H1 (cell line): ENCODE measurements around the gene ZNG1F. TPM values are rescaled to one million over a fixed set of nuclear protein-coding genes. Genes with fewer than 3 reads are reported as not detected.
"Not testable (repeated sequence)": the region's sequence is repeated elsewhere in the genome, so short reads cannot be mapped to it uniquely, and the experiment has no call there.

Experiments used
- CTCF ChIA-PET: fragments of 300-600 bp; sonication (Branson Sonifier 250); formaldehyde crosslinking; loops from one replicate; lab custom pipeline; 2021; ENCODE audit not compliant: partially characterized antibody; lab: Charles Lee
- POLR2A ChIA-PET: fragments of 300-600 bp; sonication (Branson Sonifier 250); formaldehyde crosslinking; loops from one replicate; lab custom pipeline; 2021; ENCODE audit warnings: inconsistent platforms; ENCODE audit not compliant: partially characterized antibody; lab: Charles Lee
- DNase-seq, 2 experiments: peaks; one replicate each; pipeline versions ENCODE4 v3.0.0 to v3.0.0-alpha.2; 2010 to 2022; ENCODE audit warnings: low spot score in 2 of 2, low read depth in 1 of 2, mixed read lengths in 1 of 2
- FAIRE-seq: peaks from 2 replicates; lab custom pipeline; 2011; peaks lifted over from hg19 to GRCh38; lab: Jason Lieb, UNC
- H2AFZ ChIP-seq: 2 replicates; pipeline ENCODE4 v1.8.1; 2012; ENCODE audit warnings: low read length, inconsistent platforms
- H2AK5ac ChIP-seq: 2 replicates; pipeline ENCODE4 v1.6.1; 2013; ENCODE audit warnings: low read depth, low read length
- H2BK120ac ChIP-seq: replicated peaks from 2 replicates; pipeline ENCODE3; 2013; ENCODE audit warnings: low read depth, low read length, inconsistent platforms
- H2BK12ac ChIP-seq: 2 replicates; pipeline ENCODE4 v1.6.1; 2013; ENCODE audit warnings: low read depth, low read length
- H2BK15ac ChIP-seq: 2 replicates; pipeline ENCODE4 v1.6.1; 2013; ENCODE audit warnings: low read length
- H2BK20ac ChIP-seq: 2 replicates; pipeline ENCODE4 v1.6.1; 2013; ENCODE audit warnings: low read length
- H2BK5ac ChIP-seq: 2 replicates; pipeline ENCODE4 v1.6.1; 2013; ENCODE audit warnings: low read depth, low read length
- H3K14ac ChIP-seq: 2 replicates; pipeline ENCODE4 v1.6.1; 2013; ENCODE audit warnings: inconsistent platforms; ENCODE audit not compliant: insufficient read length
- H3K18ac ChIP-seq: 2 replicates; pipeline ENCODE4 v1.6.1; 2013; ENCODE audit warnings: low read length; ENCODE audit errors: extremely low read depth
- H3K23ac ChIP-seq: 2 replicates; pipeline ENCODE4 v1.6.1; 2013; ENCODE audit warnings: inconsistent platforms; ENCODE audit not compliant: insufficient read length
- H3K23me2 ChIP-seq: 2 replicates; pipeline ENCODE4 v1.6.1; 2013; ENCODE audit warnings: low read depth, low read length
- H3K27ac ChIP-seq: 2 replicates; pipeline ENCODE4 v1.6.1; 2011; ENCODE audit warnings: low read depth, low read length, inconsistent platforms
- H3K27me3 ChIP-seq, 4 experiments: replicated peaks in 1 of 4; 1 replicate in 1 of 4; 2 replicates in 3 of 4; pipeline versions ENCODE4 v1.6.1 to v1.8.1; 2011 to 2013; ENCODE audit warnings: low read length in 3 of 4, mild to moderate bottlenecking in 3 of 4, inconsistent platforms in 2 of 4, mixed read lengths in 2 of 4, moderate library complexity in 1 of 4; ENCODE audit not compliant: control insufficient read depth in 3 of 4, insufficient read depth in 3 of 4; ENCODE audit errors: extremely low read depth in 1 of 4
- H3K36me3 ChIP-seq, 4 experiments: 2 replicates each; pipeline versions ENCODE4 v1.6.1 to v1.8.1; 2011 to 2013; ENCODE audit warnings: mild to moderate bottlenecking in 4 of 4, low read length in 3 of 4, moderate library complexity in 2 of 4, control low read depth in 1 of 4, inconsistent platforms in 1 of 4; ENCODE audit not compliant: insufficient read depth in 4 of 4, control insufficient read depth in 2 of 4
- H3K4ac ChIP-seq: replicated peaks from 2 replicates; pipeline ENCODE3; 2013; ENCODE audit warnings: low read length, low read depth, mixed read lengths, inconsistent platforms; ENCODE audit not compliant: insufficient read length
- H3K4me1 ChIP-seq, 4 experiments: replicated peaks in 1 of 4; 1 replicate in 1 of 4; 2 replicates in 3 of 4; pipeline versions ENCODE4 v1.6.1 to v1.8.1; 2011 to 2013; ENCODE audit warnings: low read length in 3 of 4, inconsistent platforms in 2 of 4, mixed read lengths in 1 of 4; ENCODE audit not compliant: insufficient read depth in 4 of 4, control insufficient read depth in 3 of 4
- H3K4me2 ChIP-seq, 2 experiments: 2 replicates each; pipeline versions ENCODE4 v1.6.1 to v1.8.1; 2011 to 2013; ENCODE audit warnings: low read depth in 2 of 2, low read length in 2 of 2, control low read depth in 1 of 2, inconsistent platforms in 1 of 2, mild to moderate bottlenecking in 1 of 2; ENCODE audit not compliant: insufficient read depth in 1 of 2
- H3K4me3 ChIP-seq, 4 experiments: fragments of 200-600, 300-600 bp in 1 of 4; sonication (generic), shearing (Covaris generic), sonication (Bioruptor Twin) in 1 of 4; 2 replicates each; pipeline versions ENCODE4 v1.5.1 to v1.8.1; 2011 to 2016; ENCODE audit warnings: low read length in 4 of 4, low read depth in 3 of 4, control low read depth in 2 of 4, inconsistent platforms in 2 of 4, mild to moderate bottlenecking in 2 of 4, mixed read lengths in 1 of 4, moderate library complexity in 1 of 4; ENCODE audit not compliant: insufficient read depth in 2 of 4; ENCODE audit errors: extremely low read depth in 1 of 4
- H3K56ac ChIP-seq: replicated peaks from 2 replicates; pipeline ENCODE3; 2013; ENCODE audit warnings: low read depth, mild to moderate bottlenecking, mixed read lengths, low read length, inconsistent platforms; ENCODE audit not compliant: insufficient read length
- H3K79me1 ChIP-seq: 2 replicates; pipeline ENCODE4 v1.6.1; 2013; ENCODE audit warnings: low read depth, low read length, control low read depth
- H3K79me2 ChIP-seq, 2 experiments: 2 replicates each; pipeline versions ENCODE4 v1.6.1 to v1.8.1; 2012 to 2013; ENCODE audit warnings: low read length in 2 of 2, mild to moderate bottlenecking in 2 of 2, inconsistent platforms in 1 of 2; ENCODE audit not compliant: insufficient read depth in 2 of 2, control insufficient read depth in 1 of 2
- H3K9ac ChIP-seq, 4 experiments: replicated peaks in 1 of 4; 1 replicate in 1 of 4; 2 replicates in 3 of 4; pipeline versions ENCODE4 v1.6.1 to v1.8.1; 2011 to 2013; ENCODE audit warnings: low read depth in 3 of 4, low read length in 3 of 4, control low read depth in 2 of 4, mild to moderate bottlenecking in 2 of 4, moderate library complexity in 2 of 4, inconsistent platforms in 1 of 4; ENCODE audit errors: extremely low read depth in 1 of 4
- H3K9me3 ChIP-seq, 2 experiments: 2 replicates each; pipeline versions ENCODE4 v1.6.1 to v1.8.1; 2012 to 2013; ENCODE audit warnings: mild to moderate bottlenecking in 2 of 2, moderate library complexity in 2 of 2, control low read depth in 1 of 2, inconsistent platforms in 1 of 2, low read depth in 1 of 2, low read length in 1 of 2, mixed read lengths in 1 of 2; ENCODE audit not compliant: insufficient read depth in 2 of 2
- H4K20me1 ChIP-seq, 2 experiments: replicated peaks in 1 of 2; 2 replicates each; pipeline versions ENCODE3 to v1.8.1; 2011 to 2013; ENCODE audit warnings: inconsistent platforms in 2 of 2, low read length in 2 of 2, mild to moderate bottlenecking in 1 of 2; ENCODE audit not compliant: insufficient read depth in 2 of 2, control insufficient read depth in 1 of 2
- H4K5ac ChIP-seq: 2 replicates; pipeline ENCODE4 v1.6.1; 2013; ENCODE audit warnings: low read length, low read depth, mixed read lengths, inconsistent platforms; ENCODE audit not compliant: insufficient read length
- H4K8ac ChIP-seq: 2 replicates; pipeline ENCODE4 v1.8.0; 2013; ENCODE audit warnings: mild to moderate bottlenecking, moderate library complexity, low read length, inconsistent platforms; ENCODE audit not compliant: insufficient read depth; ENCODE audit errors: extremely low read depth
- H4K91ac ChIP-seq: replicated peaks from 2 replicates; pipeline ENCODE3; 2013; ENCODE audit warnings: low read length, mixed read lengths, inconsistent platforms; ENCODE audit not compliant: insufficient read length
- WGBS, 2 experiments: shearing (Covaris generic) in 1 of 2; methylation state at CpG; one replicate each; pipeline versions ENCODE4 v1.1.6 to v1.1.7; 2013 to 2015; ENCODE audit warnings: low lambda C conversion rate in 2 of 2, mixed read lengths in 2 of 2, inconsistent platforms in 1 of 2, low coverage in 1 of 2, missing lambda C conversion rate in 1 of 2; ENCODE audit not compliant: insufficient replicate concordance in 2 of 2, insufficient coverage in 1 of 2, insufficient read length in 1 of 2; ENCODE audit errors: extremely low coverage in 1 of 2, missing lambda C conversion rate in 1 of 2; 5-methylcytosine and 5-hydroxymethylcytosine counted together
- long read RNA-seq, 2 experiments: library from RNA in 1 of 2; library from capped mRNA in 1 of 2; stranded (forward); transcript quantifications; one replicate each; pipeline ENCODE4 v2.0.0, GENCODE V29; 2021; ENCODE audit warnings: inconsistent platforms in 1 of 2
- polyA minus RNA-seq, 3 experiments: library from RNA; depleted of rRNA, polyadenylated mRNA; stranded (reverse); fragments of >200 nt; gene quantifications; 1 replicate in 2 of 3; 2 replicates in 1 of 3; pipeline ENCODE4 v1.2.3, GENCODE V29; 2011
- polyA plus RNA-seq, 7 experiments: library from polyadenylated mRNA; depleted of rRNA in 3 of 7; stranded (reverse) in 5 of 7; unstranded in 2 of 7; fragments of >200 nt in 5 of 7; fragments of 200-250 nt in 2 of 7; gene quantifications; 1 replicate in 5 of 7; 2 replicates in 1 of 7; 4 replicates in 1 of 7; pipeline versions ENCODE4 v1.2.1 to v1.2.3, GENCODE V29; 2011 to 2013; ENCODE audit warnings: missing spikeins in 2 of 7, mixed read lengths in 2 of 7
- total RNA-seq: library from RNA; stranded (reverse); fragmentation: NEBNext Ultra II Directional; extraction: Animal tissue kit (Norgen Biotek cat#: 25700); gene quantifications from 2 replicates; pipeline ENCODE4 v1.2.1, GENCODE V29; 2021

Gene ZNG1F
- total RNA-seq (4.8 and 5.3 TPM in 2 replicates), polyA plus RNA-seq (2011; rRNA removed) (1.6 and 4.3 TPM in 2 replicates), polyA minus RNA-seq (2011; rRNA and poly(A)+ RNA removed) (5.0 and 10.1 TPM in 2 replicates)
- polyA plus RNA-seq (2011; cell fraction: cytosol; rRNA removed): 11.1 TPM
- 3.9 TPM for polyA plus RNA-seq (2011; cell fraction: nucleus; rRNA removed)
- 5.5 to 6.1 TPM (median 5.9 TPM) in 4 replicates for polyA plus RNA-seq (2012, experiment 1 of 2)
- 0.91 TPM for polyA plus RNA-seq (2012, experiment 2 of 2)
- 5.2 TPM for polyA plus RNA-seq (2013, experiment 1 of 2)
- 4.6 TPM for polyA plus RNA-seq (2013, experiment 2 of 2)
- 3.6 TPM for polyA minus RNA-seq (2011; cell fraction: cytosol; rRNA and poly(A)+ RNA removed)
- 19.8 TPM for polyA minus RNA-seq (2011; cell fraction: nucleus; rRNA and poly(A)+ RNA removed)
- long read RNA-seq, experiment 1, partial matches to known transcripts: 9 of 10 reads
- long read RNA-seq, experiment 1, other reads (novel, unspliced or antisense): 1 of 10 reads
- long read RNA-seq, experiment 2, partial matches to known transcripts: 9 of 29 reads
- long read RNA-seq, experiment 2, other reads (novel, unspliced or antisense): 20 of 29 reads

DNA sequence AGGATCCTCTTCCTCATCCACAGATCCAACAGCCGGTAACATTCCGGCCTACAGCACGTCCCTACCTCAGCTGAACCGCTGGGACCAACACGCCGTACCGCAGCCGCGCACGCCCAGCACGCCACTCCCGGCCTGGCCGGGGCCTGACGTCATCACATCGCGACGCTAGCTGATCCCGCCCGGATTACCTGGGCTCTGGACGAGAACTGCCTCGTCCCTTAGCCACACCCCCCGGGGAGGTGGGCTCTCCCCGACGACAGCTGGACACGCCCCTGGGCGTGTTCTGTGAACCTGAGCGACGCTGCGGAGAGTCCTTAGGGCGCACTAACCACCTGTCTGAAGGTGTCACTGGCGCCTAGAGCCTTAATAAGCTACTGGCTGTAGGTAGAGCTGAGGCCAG is at the start of gene ZNG1F:
Gene ZNG1F, minus strand, starts transcription at position 101 of the 400 bp plus-strand sequence. Its CDS starts 59 bp downstream, at position 42.
- POLR2A ChIA-PET: not testable (repeated sequence)

More for the DNA sequence above, at the start of gene ZNG1F:
- H2BK20ac ChIP-seq, H3K4me2 ChIP-seq, H2AFZ ChIP-seq, H4K20me1 ChIP-seq, CTCF ChIA-PET, H3K4ac ChIP-seq, H2BK12ac ChIP-seq, H3K23me2 ChIP-seq, DNase-seq, H3K79me2 ChIP-seq, H4K8ac ChIP-seq, H3K36me3 ChIP-seq, H2AK5ac ChIP-seq, H3K4me1 ChIP-seq, H3K9ac ChIP-seq, H3K56ac ChIP-seq, H3K4me3 ChIP-seq, H3K23ac ChIP-seq, H3K27ac ChIP-seq, H3K79me1 ChIP-seq, H4K5ac ChIP-seq, H3K18ac ChIP-seq, H4K91ac ChIP-seq, H3K9me3 ChIP-seq, H3K27me3 ChIP-seq, H2BK120ac ChIP-seq, H2BK15ac ChIP-seq, H2BK5ac ChIP-seq, FAIRE-seq, H3K14ac ChIP-seq: not testable (repeated sequence)
- whole genome bisulfite sequencing, 2 experiments: no CpG with 5 or more reads among the region's 31 CpGs
